GM23248 (cell line): ENCODE measurements around the gene MEDAG. TPM values are rescaled to one million over a fixed set of nuclear protein-coding genes. Genes with fewer than 3 reads are reported as not detected.

Experiments
- DNase-seq: peaks from one replicate; pipeline ENCODE4 v3.0.0-alpha.2; 2015
- H2AFZ ChIP-seq: fragments of 200-600 bp; sonication (generic); 2 replicates; pipeline ENCODE4 v1.6.1; 2016; ENCODE audit warnings: antibody characterized with exemption
- H3F3A ChIP-seq: fragments of 200-600 bp; sonication (generic); 2 replicates; pipeline ENCODE4 v1.6.1; 2016; ENCODE audit warnings: mild to moderate bottlenecking, antibody characterized with exemption, mixed run types; ENCODE audit not compliant: insufficient read depth
- H3K27ac ChIP-seq: fragments of 200-600 bp; sonication (generic); 2 replicates; pipeline ENCODE4 v1.5.1; 2016; ENCODE audit warnings: mild to moderate bottlenecking
- H3K27me3 ChIP-seq: fragments of 200-600 bp; sonication (generic); replicated peaks from 2 replicates; pipeline ENCODE4 v1.6.1; 2016; ENCODE audit warnings: mild to moderate bottlenecking; ENCODE audit not compliant: insufficient read depth
- H3K36me3 ChIP-seq: fragments of 200-600 bp; sonication (generic); 2 replicates; pipeline ENCODE4 v1.6.1; 2016; ENCODE audit warnings: low read depth, mild to moderate bottlenecking
- H3K4me1 ChIP-seq: fragments of 200-600 bp; sonication (generic); 2 replicates; pipeline ENCODE4 v1.6.1; 2016; ENCODE audit warnings: mild to moderate bottlenecking; ENCODE audit not compliant: insufficient read depth
- H3K4me2 ChIP-seq: fragments of 200-600 bp; sonication (generic); one replicate; pipeline ENCODE4 v1.6.1; 2016; ENCODE audit warnings: mild to moderate bottlenecking; ENCODE audit not compliant: unreplicated experiment
- H3K4me3 ChIP-seq: fragments of 200-600 bp; sonication (generic); 2 replicates; pipeline ENCODE4 v1.5.1; 2016; ENCODE audit warnings: mild to moderate bottlenecking
- H3K79me2 ChIP-seq: fragments of 200-600 bp; sonication (generic); 2 replicates; pipeline ENCODE4 v1.6.1; 2016; ENCODE audit warnings: mild to moderate bottlenecking; ENCODE audit not compliant: insufficient read depth
- H3K9ac ChIP-seq: fragments of 200-600 bp; sonication (generic); 2 replicates; pipeline ENCODE4 v1.6.1; 2016; ENCODE audit warnings: mild to moderate bottlenecking
- H3K9me2 ChIP-seq: fragments of 200-600 bp; sonication (generic); 2 replicates; pipeline ENCODE4 v1.6.1; 2016; ENCODE audit warnings: mixed run types, mild to moderate bottlenecking, moderate library complexity; ENCODE audit not compliant: insufficient read depth
- H3K9me3 ChIP-seq: fragments of 200-600 bp; sonication (generic); one replicate; pipeline ENCODE4 v1.6.1; 2017; ENCODE audit warnings: low read depth
- H4K20me1 ChIP-seq: fragments of 200-600 bp; sonication (generic); 2 replicates; pipeline ENCODE4 v1.6.0; 2016; ENCODE audit not compliant: insufficient read depth
- EZH2 ChIP-seq: fragments of 200-600 bp; sonication (generic); IDR thresholded peaks from 2 replicates; pipeline ENCODE4 v1.6.1; 2018; ENCODE audit warnings: antibody characterized with exemption, mild to moderate bottlenecking; ENCODE audit not compliant: insufficient read depth, poor library complexity, severe bottlenecking
- EZH2phosphoT487 ChIP-seq: fragments of 200-600 bp; sonication (generic); IDR thresholded peaks from 2 replicates; pipeline ENCODE4 v1.6.1; 2018; ENCODE audit warnings: antibody characterized with exemption, moderate library complexity, mild to moderate bottlenecking, low read depth; ENCODE audit not compliant: insufficient read depth
- whole genome bisulfite sequencing, 2 experiments: methylation state at CpG; one replicate each; pipeline ENCODE4 v1.1.6; 2015 to 2017; ENCODE audit warnings: low lambda C conversion rate in 2 of 2, low coverage in 1 of 2; ENCODE audit errors: missing lambda C conversion rate in 2 of 2; 5-methylcytosine and 5-hydroxymethylcytosine counted together
- in situ Hi-C: fragments of 300-500 bp; cut with MboI; formaldehyde crosslinking; loops from 2 replicates; pipeline ENCODE4 v1.15.0; 2020
- polyA plus RNA-seq: library from polyadenylated mRNA; unstranded; fragments of >200 nt; fragmentation: Nextera tagmentation; extraction: Ambion mirVana; gene quantifications from 2 replicates; pipeline ENCODE4 v1.2.1, GENCODE V29; 2016
- total RNA-seq: library from RNA; depleted of rRNA; stranded (reverse); fragments of >200 nt; shearing (Covaris generic); gene quantifications from 2 replicates; pipeline ENCODE4 v1.2.3, GENCODE V29; 2014

Gene MEDAG
- total and polyA plus RNA-seq, 2 experiments from 2014 or later, result 86.0 to 243 TPM

GRCh38 chr13:30870916-30871587 is 35.0 kb upstream of the MEDAG start:
- Histone ChIP-seq H3K27ac (peak overlapping the region; percentile 96), H3K79me2 (peaks cover 10% of the 10 kb centered on the region), H3K4me3 (peak overlapping the region; percentile 28; the same call in 1 of the 2 replicates), H3K27me3 (no peaks in the 10 kb centered on the region), H3K36me3 (no peaks in the 10 kb centered on the region), H4K20me1 (no peaks in the 10 kb centered on the region), H3K4me2 (peak overlapping the region; percentile 68), H3F3A (peaks cover 45% of the 10 kb centered on the region), H3K9me2 (no peaks in the 10 kb centered on the region), H3K4me1 (peaks cover 77% of the 10 kb centered on the region), H3K9ac (peak overlapping the region; percentile 69), H2AFZ (0 out of 2 replicates have a peak overlapping the region, but pooled peaks have one; percentile 9), H3K9me3 (no peaks in the 10 kb centered on the region)
- TF ChIP-seq EZH2phosphoT487, result no peak
- no peak for TF ChIP-seq EZH2
- in situ Hi-C loops, result no loop called here
- DNase-seq, result no peak
- 90 to 92% methylated on average over 23 to 24 of the region's 24 CpGs for WGBS, 2 experiments

- Histone ChIP-seq H3K27ac (peak overlapping the region; percentile 96), H3K36me3 (no peaks in the 10 kb centered on the region), H4K20me1 (no peaks in the 10 kb centered on the region), H2AFZ (no peak overlapping the region), H3K9me2 (no peaks in the 10 kb centered on the region), H3K4me1 (peaks cover 71% of the 10 kb centered on the region), H3K4me2 (peak overlapping the region; percentile 17), H3K79me2 (peaks cover 10% of the 10 kb centered on the region), H3K9ac (peak overlapping the region; percentile 74; the same call in 1 of the 2 replicates), H3K4me3 (no peak overlapping the region), H3F3A (peaks cover 47% of the 10 kb centered on the region), H3K9me3 (no peaks in the 10 kb centered on the region), H3K27me3 (no peaks in the 10 kb centered on the region)
- whole genome bisulfite sequencing, 2 experiments, result 98% methylated on average over 17 of the region's 17 CpGs
- no peak for TF ChIP-seq EZH2
- TF ChIP-seq EZH2phosphoT487, result no peak
- in situ Hi-C loops, result no loop called here
- no peak for DNase-seq
Measured at GRCh38 chr13:30871588-30872275, 34.3 kb upstream of the MEDAG start.

- H3K27me3 ChIP-seq, result no peaks in the 10 kb centered on the region
- H3K27ac ChIP-seq, result peak overlapping the region; percentile 96
- no peaks in the 10 kb centered on the region for H4K20me1 ChIP-seq
- H3K79me2 ChIP-seq, result peaks cover 10% of the 10 kb centered on the region
- peak overlapping the region; percentile 79 for H3K4me2 ChIP-seq
- H3K9me2 ChIP-seq, result no peaks in the 10 kb centered on the region
- TF ChIP-seq EZH2 (no peak), EZH2phosphoT487 (no peak)
- peaks cover 46% of the 10 kb centered on the region for H3F3A ChIP-seq
- DNase-seq, result no peak
- 81 to 88% methylated on average over 7 of the region's 7 CpGs for WGBS, 2 experiments
- H3K4me3 ChIP-seq, result no peak overlapping the region
- H3K4me1 ChIP-seq, result peaks cover 69% of the 10 kb centered on the region
- peak overlapping the region; percentile 74 for H3K9ac ChIP-seq
- in situ Hi-C loops, result no loop called here
- H2AFZ ChIP-seq, result peak overlapping the region; percentile 37
- no peaks in the 10 kb centered on the region for H3K36me3 ChIP-seq
- no peaks in the 10 kb centered on the region for H3K9me3 ChIP-seq
Measured at GRCh38 chr13:30872276-30872594, 33.8 kb upstream of the MEDAG start.

- Histone ChIP-seq H3F3A (peaks cover 46% of the 10 kb centered on the region), H3K9me2 (no peaks in the 10 kb centered on the region), H3K36me3 (no peaks in the 10 kb centered on the region), H3K4me3 (peak overlapping the region; percentile 50; the same call in 1 of the 2 replicates), H3K27ac (peak overlapping the region; percentile 96), H3K4me1 (peaks cover 71% of the 10 kb centered on the region), H2AFZ (peak overlapping the region; percentile 37), H3K9ac (peak overlapping the region; percentile 74), H3K79me2 (peaks cover 10% of the 10 kb centered on the region), H3K9me3 (no peaks in the 10 kb centered on the region), H4K20me1 (no peaks in the 10 kb centered on the region), H3K27me3 (no peaks in the 10 kb centered on the region), H3K4me2 (peak overlapping the region; percentile 79)
- no peak for TF ChIP-seq EZH2
- TF ChIP-seq EZH2phosphoT487, result no peak
- DNase-seq, result peak; percentile 95
- in situ Hi-C loops, result no loop called here
- WGBS, 2 experiments, result 0 to 1% methylated on average over 6 of the region's 6 CpGs
Measured at GRCh38 chr13:30872685-30873461, 33.2 kb upstream of the MEDAG start.
